Osteocyte (in vitro differentiated cells): ENCODE data around the gene PSMC3. TPM values are rescaled to one million over a fixed set of nuclear protein-coding genes. Genes with fewer than 3 reads are reported as not detected.

Source experiments
- DNase-seq: peaks from one replicate; pipeline ENCODE4 v3.0.0; 2021; ENCODE audit warnings: mixed read lengths; ENCODE audit not compliant: unreplicated experiment; ENCODE audit errors: extremely low spot score
- H3K27ac Mint-ChIP-seq: one replicate; pipeline ENCODE4 v1.8.0; 2021; ENCODE audit warnings: mild to moderate bottlenecking, mixed read lengths; ENCODE audit not compliant: unreplicated experiment
- H3K27me3 Mint-ChIP-seq: one replicate; pipeline ENCODE4 v1.8.0; 2021; ENCODE audit warnings: mixed read lengths; ENCODE audit not compliant: unreplicated experiment
- H3K36me3 Mint-ChIP-seq: one replicate; pipeline ENCODE4 v1.8.0; 2021; ENCODE audit warnings: mixed read lengths; ENCODE audit not compliant: unreplicated experiment
- H3K4me1 Mint-ChIP-seq: one replicate; pipeline ENCODE4 v1.8.0; 2021; ENCODE audit warnings: mixed read lengths; ENCODE audit not compliant: unreplicated experiment
- H3K4me3 Mint-ChIP-seq: one replicate; pipeline ENCODE4 v1.8.0; 2021; ENCODE audit warnings: mild to moderate bottlenecking, moderate library complexity, mixed read lengths; ENCODE audit not compliant: unreplicated experiment
- H3K9me3 Mint-ChIP-seq: one replicate; pipeline ENCODE4 v1.8.0; 2021; ENCODE audit warnings: mixed read lengths; ENCODE audit not compliant: unreplicated experiment
- CTCF ChIP-seq: fragments of 200-600 bp; sonication (generic); IDR thresholded peaks from 2 replicates; pipeline ENCODE4 v1.5.0; 2021; ENCODE audit warnings: antibody characterized with exemption, mild to moderate bottlenecking, moderate library complexity
- total RNA-seq: library from RNA; stranded (reverse); gene quantifications from 2 replicates; pipeline ENCODE4 v1.2.1, GENCODE V29; 2021

Gene PSMC3
- total RNA-seq, 1 donor from 2014 or later = 123 TPM

- no peak overlapping the region for H3K4me3 Mint-ChIP-seq
- no peaks in the 10 kb centered on the region for H3K27me3 Mint-ChIP-seq
- no peak for DNase-seq
- no peak for TF ChIP-seq CTCF
- peaks cover 35% of the 10 kb centered on the region for H3K4me1 Mint-ChIP-seq
- H3K27ac Mint-ChIP-seq = peak overlapping the region; percentile 74
- peaks cover 19% of the 10 kb centered on the region for H3K36me3 Mint-ChIP-seq
- no peaks in the 10 kb centered on the region for H3K9me3 Mint-ChIP-seq
These were observed 12.1 kb downstream of the PSMC3 start for GRCh38 chr11:47413908-47414684.

DNA sequence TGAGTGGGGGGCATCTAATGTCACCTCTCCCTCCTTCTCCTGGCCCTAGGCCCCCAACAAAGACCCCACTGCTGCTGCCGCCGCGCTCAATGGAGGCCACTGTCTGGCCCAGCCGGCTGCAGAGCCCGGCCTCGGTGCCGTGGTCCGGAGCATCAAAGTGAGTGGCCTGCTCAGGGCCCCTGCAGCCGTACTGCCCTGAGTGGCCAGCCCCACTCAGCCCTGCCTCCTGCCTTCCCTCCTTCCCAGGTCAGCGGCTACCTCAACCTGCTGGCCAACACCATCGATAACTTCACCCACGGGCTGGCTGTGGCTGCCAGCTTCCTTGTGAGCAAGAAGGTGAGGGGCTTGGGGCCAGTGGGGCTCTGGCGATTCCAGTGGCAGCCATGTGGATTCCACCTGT is 12.9 kb downstream of the PSMC3 start:
- Mint-ChIP-seq H3K36me3 (peaks cover 19% of the 10 kb centered on the region), H3K9me3 (no peaks in the 10 kb centered on the region), H3K27ac (peak overlapping the region; percentile 74), H3K4me3 (no peak overlapping the region), H3K4me1 (peaks cover 36% of the 10 kb centered on the region), H3K27me3 (no peaks in the 10 kb centered on the region)
- TF ChIP-seq CTCF = no peak
- DNase-seq = no peak

DNA sequence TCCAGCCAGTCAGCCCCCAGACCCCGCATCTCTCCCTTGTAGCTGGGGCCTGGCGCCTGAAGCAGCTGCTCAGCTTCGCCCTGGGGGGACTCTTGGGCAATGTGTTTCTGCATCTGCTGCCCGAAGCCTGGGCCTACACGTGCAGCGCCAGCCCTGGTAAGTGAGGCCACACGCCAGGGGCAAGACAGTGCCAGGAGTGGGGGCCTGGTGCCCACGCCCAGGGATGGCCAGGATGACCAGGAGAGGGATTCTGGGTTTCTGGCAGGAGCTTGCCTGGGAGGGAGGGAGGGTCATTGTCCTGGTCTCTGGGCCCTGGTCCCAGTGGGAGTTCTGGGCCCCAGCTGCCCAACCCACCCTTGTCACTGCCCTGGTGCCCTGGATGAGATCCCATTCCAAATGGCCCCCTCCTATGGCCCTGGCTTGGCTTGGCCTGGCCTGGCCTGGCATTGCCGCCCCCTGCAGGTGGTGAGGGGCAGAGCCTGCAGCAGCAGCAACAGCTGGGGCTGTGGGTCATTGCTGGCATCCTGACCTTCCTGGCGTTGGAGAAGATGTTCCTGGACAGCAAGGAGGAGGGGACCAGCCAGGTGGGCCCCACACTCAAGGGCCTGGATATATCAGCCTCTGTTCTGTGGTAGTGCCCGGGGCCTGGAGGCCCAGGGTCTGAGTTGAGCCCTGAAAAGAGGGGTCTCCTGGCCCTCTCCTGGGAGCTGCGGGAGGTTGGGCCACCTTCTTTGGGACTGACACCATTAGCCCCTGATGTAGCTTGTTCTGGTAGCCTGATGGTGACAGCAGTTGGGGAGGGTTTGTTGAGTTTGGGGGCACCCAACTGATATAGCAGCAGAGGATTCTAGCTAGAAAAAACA is 14.1 kb downstream of the PSMC3 start:
- Mint-ChIP-seq H3K4me3 (no peak overlapping the region), H3K9me3 (no peaks in the 10 kb centered on the region), H3K27ac (no peak overlapping the region), H3K27me3 (no peaks in the 10 kb centered on the region), H3K4me1 (peaks cover 44% of the 10 kb centered on the region), H3K36me3 (peaks cover 15% of the 10 kb centered on the region)
- TF ChIP-seq CTCF = peak; percentile 75
- peak; percentile 90 for DNase-seq

GRCh38 chr11:47410370-47411264 is 15.6 kb downstream of the PSMC3 start:
- Mint-ChIP-seq H3K27ac (no peak overlapping the region), H3K9me3 (no peaks in the 10 kb centered on the region), H3K36me3 (peaks cover 15% of the 10 kb centered on the region), H3K4me3 (no peak overlapping the region), H3K4me1 (peaks cover 37% of the 10 kb centered on the region), H3K27me3 (no peaks in the 10 kb centered on the region)
- no peak for DNase-seq
- TF ChIP-seq CTCF = no peak
